ENCODE results near the gene WDR46. TPM values are rescaled to one million over a fixed set of nuclear protein-coding genes. Genes with fewer than 3 reads are reported as not detected.
A peak's percentile ranks its signal among the peaks of the same experiment; 100 is the strongest.

The WDR46 gene
- total and polyA plus RNA-seq, 2 of the 13 experiments (the other 11 are each of a cell fraction or from before 2014, with no cell fraction given), result 47.4 to 105 TPM

DNA sequence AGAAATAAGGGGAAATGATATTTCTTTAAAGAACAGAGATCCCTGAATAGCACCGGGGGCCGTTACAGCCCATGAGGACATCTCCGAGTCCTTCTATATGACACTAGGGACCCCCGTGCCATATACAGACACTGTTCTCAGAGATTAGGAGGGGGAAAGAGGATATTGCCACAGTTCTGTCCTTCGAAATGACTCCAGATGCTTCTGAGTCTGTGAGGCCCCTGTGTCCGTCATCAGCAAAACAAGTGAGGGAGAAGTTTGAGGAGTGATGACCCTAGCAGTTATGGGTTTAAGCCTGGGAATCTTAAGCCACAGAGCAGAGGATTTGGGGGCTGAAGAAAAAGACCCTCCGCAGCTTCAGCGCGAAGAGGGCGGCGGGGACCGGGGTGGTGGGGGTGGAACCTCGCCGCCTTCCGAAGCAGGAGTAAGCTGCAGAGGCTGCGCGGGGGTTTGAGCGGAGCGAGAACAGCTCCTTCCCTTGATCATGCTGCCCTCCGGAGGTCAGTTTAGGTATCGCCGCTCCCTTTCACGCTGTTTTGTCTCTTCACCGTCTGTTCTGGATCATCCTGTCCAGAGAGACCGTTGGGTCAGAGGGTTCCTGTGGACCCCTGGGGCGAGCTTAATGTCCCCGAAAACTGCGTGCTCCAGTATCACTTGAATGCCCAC, 40.9 kb downstream of the WDR46 start (continued):
- TF ChIP-seq YY1 (IDR thresholded peaks at IDR 0.05; ENCODE audit: insufficient read depth, insufficient replicate concordance, low read depth, low read length) (peak; percentile 42), ZNF263 (CRISPR knock-in tag; IDR thresholded peaks at IDR 0.05) (no peak), FOXK1 (CRISPR knock-in tag; IDR thresholded peaks at IDR 0.05; ENCODE audit: borderline replicate concordance, low read depth) (peak; percentile 62; the same call in 1 of the 2 replicates), SP1 (IDR thresholded peaks at IDR 0.05) (no peak), SP1 (CRISPR knock-in tag; IDR thresholded peaks at IDR 0.05) (peak; percentile 36; the same call in 1 of the 2 replicates), REPIN1 (CRISPR knock-in tag; IDR thresholded peaks at IDR 0.05; ENCODE audit: borderline replicate concordance, low read depth) (no peak), SRY (CRISPR knock-in tag; IDR thresholded peaks at IDR 0.05) (no peak), ZNF431 (CRISPR knock-in tag; IDR thresholded peaks at IDR 0.05; ENCODE audit: borderline replicate concordance, low read depth) (no peak), ELF3 (CRISPR knock-in tag; IDR thresholded peaks at IDR 0.05) (peak; percentile 43; the same call in 1 of the 2 replicates), NFYC (CRISPR knock-in tag; IDR thresholded peaks at IDR 0.05) (no peak), BRD4 (CRISPR knock-in tag; IDR thresholded peaks at IDR 0.05) (no peak), ZSCAN30 (CRISPR knock-in tag; IDR thresholded peaks at IDR 0.05) (no peak), ZNF607 (CRISPR knock-in tag; IDR thresholded peaks at IDR 0.05; ENCODE audit: borderline replicate concordance) (no peak), ZNF570 (CRISPR knock-in tag; IDR thresholded peaks at IDR 0.05; ENCODE audit: borderline replicate concordance) (no peak), ZNF773 (CRISPR knock-in tag; IDR thresholded peaks at IDR 0.05; ENCODE audit: borderline replicate concordance) (no peak), SYNCRIP (IDR thresholded peaks at IDR 0.05; ENCODE audit: insufficient read depth, low read depth, low read length) (no peak), HOXA3 (CRISPR knock-in tag; IDR thresholded peaks at IDR 0.05) (peak; percentile 46; the same call in 1 of the 2 replicates), ZNF720 (CRISPR knock-in tag; IDR thresholded peaks at IDR 0.05) (no peak), ZNF30 (CRISPR knock-in tag; IDR thresholded peaks at IDR 0.05) (no peak), ZNF513 (CRISPR knock-in tag; conservative IDR thresholded peaks at IDR 0.05) (0 out of 2 replicates have a peak, but pooled peaks have one; percentile 41), ZNF598 (CRISPR knock-in tag; IDR thresholded peaks at IDR 0.05; ENCODE audit: borderline replicate concordance) (0 out of 2 replicates have a peak, but pooled peaks have one; percentile 60), ZBTB20 (CRISPR knock-in tag; IDR thresholded peaks at IDR 0.05; ENCODE audit: borderline replicate concordance, low read depth) (no peak), DNMT3B (CRISPR knock-in tag; conservative IDR thresholded peaks at IDR 0.05) (no peak; the same call in 1 of the 2 replicates), ASH2L (IDR thresholded peaks at IDR 0.05; ENCODE audit: insufficient read length, low read depth, low read length) (no peak), FOXA1 (IDR thresholded peaks at IDR 0.05) (no peak), FOXA1 (CRISPR knock-in tag; IDR thresholded peaks at IDR 0.05) (no peak), SRSF4 (IDR thresholded peaks at IDR 0.05; ENCODE audit: low read depth, low read length, poor library complexity, severe bottlenecking) (no peak)
- TF ChIP-seq, protein P1, sequence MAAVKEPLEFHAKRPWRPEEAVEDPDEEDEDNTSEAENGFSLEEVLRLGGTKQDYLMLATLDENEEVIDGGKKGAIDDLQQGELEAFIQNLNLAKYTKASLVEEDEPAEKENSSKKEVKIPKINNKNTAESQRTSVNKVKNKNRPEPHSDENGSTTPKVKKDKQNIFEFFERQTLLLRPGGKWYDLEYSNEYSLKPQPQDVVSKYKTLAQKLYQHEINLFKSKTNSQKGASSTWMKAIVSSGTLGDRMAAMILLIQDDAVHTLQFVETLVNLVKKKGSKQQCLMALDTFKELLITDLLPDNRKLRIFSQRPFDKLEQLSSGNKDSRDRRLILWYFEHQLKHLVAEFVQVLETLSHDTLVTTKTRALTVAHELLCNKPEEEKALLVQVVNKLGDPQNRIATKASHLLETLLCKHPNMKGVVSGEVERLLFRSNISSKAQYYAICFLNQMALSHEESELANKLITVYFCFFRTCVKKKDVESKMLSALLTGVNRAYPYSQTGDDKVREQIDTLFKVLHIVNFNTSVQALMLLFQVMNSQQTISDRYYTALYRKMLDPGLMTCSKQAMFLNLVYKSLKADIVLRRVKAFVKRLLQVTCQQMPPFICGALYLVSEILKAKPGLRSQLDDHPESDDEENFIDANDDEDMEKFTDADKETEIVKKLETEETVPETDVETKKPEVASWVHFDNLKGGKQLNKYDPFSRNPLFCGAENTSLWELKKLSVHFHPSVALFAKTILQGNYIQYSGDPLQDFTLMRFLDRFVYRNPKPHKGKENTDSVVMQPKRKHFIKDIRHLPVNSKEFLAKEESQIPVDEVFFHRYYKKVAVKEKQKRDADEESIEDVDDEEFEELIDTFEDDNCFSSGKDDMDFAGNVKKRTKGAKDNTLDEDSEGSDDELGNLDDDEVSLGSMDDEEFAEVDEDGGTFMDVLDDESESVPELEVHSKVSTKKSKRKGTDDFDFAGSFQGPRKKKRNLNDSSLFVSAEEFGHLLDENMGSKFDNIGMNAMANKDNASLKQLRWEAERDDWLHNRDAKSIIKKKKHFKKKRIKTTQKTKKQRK (IDR thresholded peaks at IDR 0.05; ENCODE audit: low read length), result no peak
